ENCODE results near the gene BTRC.

GRCh38 chr10:101572785-101573184 is 218.8 kb downstream of the BTRC start:
- no peak for TF ChIP-seq EP300 (IDR thresholded peaks at IDR 0.05)
- no peak for TF ChIP-seq POLR2A (IDR thresholded peaks at IDR 0.05)
- no peak for TF ChIP-seq CTCF (IDR thresholded peaks at IDR 0.05)
- TF ChIP-seq POLR2AphosphoS5 (IDR thresholded peaks at IDR 0.05): no peak

Data from stomach (tissue), 4 donors.